Heart right ventricle (tissue), 16 donors: ENCODE measurements around the gene AFG1L. TPM values are rescaled to one million over a fixed set of nuclear protein-coding genes. Genes with fewer than 3 reads are reported as not detected.

Experiments
- ATAC-seq, 8 donors: fragments of 200-7000 bp; cut with Tn5 transposase; one replicate each; pipeline ENCODE4 v1.9.1; 2020; ENCODE audit warnings: mild to moderate bottlenecking in 8 of 8, moderate library complexity in 8 of 8, moderate number of reproducible peaks in 1 of 8
- DNase-seq, 2 donors: peaks; one replicate each; pipeline ENCODE4 v3.0.0-alpha.2; 2020
- H3K27ac ChIP-seq, 10 donors: fragments of 200-600 bp; sonication (generic) in 2 of 10; one replicate each; pipeline versions ENCODE4 v1.5.0 to v1.8.0; 2020 to 2022; ENCODE audit warnings: mild to moderate bottlenecking in 3 of 10
- H3K27me3 ChIP-seq, 7 donors: fragments of 200-600 bp; one replicate each; pipeline ENCODE4 v1.8.0; 2021 to 2022; ENCODE audit warnings: mild to moderate bottlenecking in 2 of 7
- H3K36me3 ChIP-seq, 9 donors: fragments of 200-600 bp; sonication (generic) in 1 of 9; one replicate each; pipeline versions ENCODE4 v1.5.0 to v1.8.0; 2020 to 2022; ENCODE audit warnings: mild to moderate bottlenecking in 2 of 9
- H3K4me1 ChIP-seq, 9 donors: fragments of 200-600 bp; sonication (generic) in 1 of 9; one replicate each; pipeline versions ENCODE4 v1.5.0 to v1.8.0; 2020 to 2022; ENCODE audit warnings: mild to moderate bottlenecking in 4 of 9
- H3K4me3 ChIP-seq, 10 donors: fragments of 200-600 bp; sonication (generic) in 2 of 10; one replicate each; pipeline versions ENCODE4 v1.5.0 to v1.8.0; 2020 to 2022; ENCODE audit warnings: mild to moderate bottlenecking in 7 of 10, moderate library complexity in 2 of 10
- H3K9me3 ChIP-seq, 11 donors: fragments of 200-600 bp in 10 of 11; sonication (generic) in 2 of 11; one replicate each; pipeline versions ENCODE4 v1.5.0 to v1.8.0; 2013 to 2022; ENCODE audit warnings: mild to moderate bottlenecking in 2 of 11, control low read depth in 1 of 11, moderate library complexity in 1 of 11
- CTCF ChIP-seq, 9 donors: fragments of 200-600 bp; sonication (generic) in 2 of 9; IDR thresholded peaks; one replicate each; pipeline versions ENCODE4 v1.5.0 to v1.8.0; 2021 to 2022; ENCODE audit warnings: antibody characterized with exemption in 9 of 9, mild to moderate bottlenecking in 5 of 9, moderate library complexity in 1 of 9
- WGBS, 2 donors: extraction: QIAGEN DNeasy Blood & Tissue Kit; methylation state at CpG; one replicate each; pipeline ENCODE4 v1.1.7; 2013; ENCODE audit warnings: inconsistent platforms in 1 of 2; 5-methylcytosine and 5-hydroxymethylcytosine counted together
- intact Hi-C, 10 donors: fragments of 100-400 bp; cut with DNase I; formaldehyde crosslinking; loops; one replicate each; pipeline versions ENCODE4 v1.11.1 to v1.14.2; 2022
- polyA plus RNA-seq, 2 donors: library from polyadenylated mRNA; stranded (reverse); fragments of 200-250 nt; gene quantifications; one replicate each; pipeline ENCODE4 v1.2.3, GENCODE V29; 2013
- total RNA-seq, 10 donors: library from RNA; stranded (reverse); fragmentation: NEBNext Ultra II Directional in 3 of 10; extraction: Animal tissue kit (Norgen Biotek cat#: 25700) in 3 of 10; gene quantifications; one replicate each; pipeline versions ENCODE4 v1.2.1 to v1.2.4, GENCODE V29; 2021 to 2023
- donor health status: Arrhythmogenic right ventricular cardiomyopathy.
- donor health status: ischemic (EF 13 %, LVEDD 7.1; RV severe dilation, severe dysfunction).
- donor health status: healthy with polysubstance abuse.
- donor health status: DM: no; HTN: yes; CAD: no.
- donor health status: DM: no; HTN: no; CAD: no.
- donor health status: ischemic (EF 25% LVEDD 6.9; RV normal size, moderate dysfunction).
- donor health status: ischemic (EF 25% LVEDD 5.7; RV mildly dilated, moderate dysfunction).
- donor health status: healthy.
- donor health status: DM: yes; HTN: yes; CAD: no.
- donor health status: Ischemic cardiomyopathy.
- donor health status: ischemic (EF 35%, LVEDD 5.7; RV mildly dilated, moderate dysfunction).
- donor health status: nonischemic (EF 11% LVEDD 7.7; RV severe dilation, severe dysfunction).
- donor health status: DM: yes; HTN: yes; CAD: no.
- donor health status: PGD.
- donor health status: ischemic (EF 29% LVEDD 5.4; RV normal size, mild dysfunction).
- donor health status: nonischemic (EF 23%, LVEDD 6.1; RV moderate dilation, normal function).

AFG1L gene
- total and polyA plus RNA-seq, 12 donors, result 1.9 to 18.8 (median 12.8) TPM

- Histone ChIP-seq H3K27ac (no peak overlapping the region), H3K9me3 (no peaks in the 10 kb centered on the region), H3K4me1 (no peaks in the 10 kb centered on the region), H3K4me3 (no peak overlapping the region), H3K27me3 (no peaks in the 10 kb centered on the region), H3K36me3 (no peaks in the 10 kb centered on the region)
- intact Hi-C loops, result no loop called here
- WGBS, 2 donors, result 94 to 95% methylated on average over 3 of the region's 3 CpGs
- ATAC-seq (no peak), DNase-seq (no peak)
- TF ChIP-seq CTCF (IDR thresholded peaks at IDR 0.05), result no peak
Observed at GRCh38 chr6:108336971-108337370, 42.1 kb downstream of the AFG1L start.

- 82 to 90% methylated on average over 3 of the region's 3 CpGs for WGBS, 2 donors
- H3K27ac ChIP-seq, result no peak overlapping the region
- no peak overlapping the region for H3K4me3 ChIP-seq
- no peaks in the 10 kb centered on the region for H3K36me3 ChIP-seq
- no peaks in the 10 kb centered on the region for H3K4me1 ChIP-seq
- DNase-seq (no peak), ATAC-seq (no peak)
- H3K9me3 ChIP-seq, result no peaks in the 10 kb centered on the region
- no peaks in the 10 kb centered on the region for H3K27me3 ChIP-seq
- intact Hi-C loops, result no loop called here
- TF ChIP-seq CTCF (IDR thresholded peaks at IDR 0.05), result no peak
Observed at GRCh38 chr6:108337721-108338120, 42.9 kb downstream of the AFG1L start.

DNA sequence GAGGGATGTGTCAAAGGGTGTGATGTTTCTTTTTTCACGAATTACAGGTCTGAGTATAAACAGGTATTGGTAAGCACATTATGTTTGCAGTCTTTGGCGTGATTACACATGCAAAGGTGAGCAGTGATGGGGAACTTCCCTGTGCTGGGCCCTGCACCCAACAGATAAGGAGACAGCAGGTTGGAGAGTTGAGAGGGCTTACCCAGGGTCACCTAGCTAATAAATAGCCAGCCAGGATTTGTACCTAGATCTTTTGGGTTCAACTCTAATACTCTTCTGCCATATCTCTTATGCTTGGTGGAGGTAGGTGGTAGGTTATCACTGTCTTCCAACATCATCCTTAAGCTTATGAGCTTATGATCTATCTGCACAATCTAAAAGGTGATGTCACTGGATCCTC lies 46.5 kb downstream of the AFG1L start:
- no peak for DNase-seq
- Histone ChIP-seq H3K36me3 (no peaks in the 10 kb centered on the region), H3K4me3 (no peak overlapping the region), H3K27ac (no peak overlapping the region), H3K9me3 (no peaks in the 10 kb centered on the region), H3K4me1 (no peaks in the 10 kb centered on the region), H3K27me3 (no peaks in the 10 kb centered on the region)
- intact Hi-C loops, result no loop called here
- ATAC-seq, result no peak
- WGBS, 2 donors, result 93 to 97% methylated on average over 2 of the region's 2 CpGs
- no peak for TF ChIP-seq CTCF (IDR thresholded peaks at IDR 0.05)

GRCh38 chr6:108343894-108344293 lies 49.0 kb downstream of the AFG1L start:
- peaks cover 0 to 2% (median 0%) of the 10 kb centered on the region in 9 donors for H3K36me3 ChIP-seq
- no peaks in the 10 kb centered on the region for H3K27me3 ChIP-seq
- intact Hi-C loops, result no loop called here
- ATAC-seq (no peak), DNase-seq (no peak)
- H3K9me3 ChIP-seq, result no peaks in the 10 kb centered on the region
- TF ChIP-seq CTCF (IDR thresholded peaks at IDR 0.05), result no peak
- H3K27ac ChIP-seq, result no peak overlapping the region
- H3K4me3 ChIP-seq, result no peak overlapping the region
- 99% methylated on average over 5 of the region's 5 CpGs for WGBS, 2 donors
- no peaks in the 10 kb centered on the region for H3K4me1 ChIP-seq
